Smooth muscle cell of the brain vasculature (primary cell): ENCODE data around the gene PRDM2.

Experiments
- DNase-seq: peaks from one replicate; pipeline ENCODE4 v3.0.0-alpha.2; 2012; ENCODE audit warnings: low read depth, low spot score

Gene PRDM2

GRCh38 chr1:13812456-13813397 is 112.7 kb downstream of the PRDM2 start:
- no peak for DNase-seq

- DNase-seq: no peak
These were observed 113.5 kb downstream of the PRDM2 start for GRCh38 chr1:13813398-13814012.

GRCh38 chr1:13814131-13814530 is 114.1 kb downstream of the PRDM2 start:
- DNase-seq: no peak

GRCh38 chr1:13816016-13816760 is 116.2 kb downstream of the PRDM2 start:
- DNase-seq: no peak

- DNase-seq: no peak
These were observed 117.9 kb downstream of the PRDM2 start for GRCh38 chr1:13817906-13818305.

GRCh38 chr1:13818926-13819325 is 118.9 kb downstream of the PRDM2 start:
- DNase-seq: no peak

GRCh38 chr1:13819642-13820041 is 119.7 kb downstream of the PRDM2 start:
- DNase-seq: no peak

GRCh38 chr1:13820055-13820454 is 120.1 kb downstream of the PRDM2 start:
- DNase-seq: no peak

GRCh38 chr1:13820456-13820855 is 120.5 kb downstream of the PRDM2 start:
- DNase-seq: no peak

- DNase-seq: no peak
These were observed 123.3 kb downstream of the PRDM2 start for GRCh38 chr1:13823126-13823880.

- no peak for DNase-seq
These were observed 123.9 kb downstream of the PRDM2 start for GRCh38 chr1:13823936-13824335.

- DNase-seq: no peak
These were observed 124.6 kb downstream of the PRDM2 start for GRCh38 chr1:13824626-13825025.

GRCh38 chr1:13825033-13825432 is 125.0 kb downstream of the PRDM2 start:
- no peak for DNase-seq

- no peak for DNase-seq
These were observed 126.0 kb downstream of the PRDM2 start for GRCh38 chr1:13826009-13826408.

- DNase-seq: no peak
These were observed 126.6 kb downstream of the PRDM2 start for GRCh38 chr1:13826591-13826990.

- no peak for DNase-seq
These were observed 128.6 kb downstream of the PRDM2 start for GRCh38 chr1:13828454-13829151.

- no peak for DNase-seq
These were observed 129.3 kb downstream of the PRDM2 start for GRCh38 chr1:13829152-13829769.

- DNase-seq: no peak
These were observed 130.2 kb downstream of the PRDM2 start for GRCh38 chr1:13830170-13830569.

- DNase-seq: no peak
These were observed 130.8 kb downstream of the PRDM2 start for GRCh38 chr1:13830616-13831280.

- DNase-seq: no peak
These were observed 132.1 kb downstream of the PRDM2 start for GRCh38 chr1:13832100-13832499.
